Sigmoid colon (tissue), 7 donors: ENCODE measurements around the gene FBXW11. TPM values are rescaled to one million over a fixed set of nuclear protein-coding genes. Genes with fewer than 3 reads are reported as not detected.

Experiments
- DNase-seq: peaks from one replicate; pipeline ENCODE4 v3.0.0-alpha.2; 2019
- H3K27ac ChIP-seq, 4 donors: fragments of 200-600 bp; sonication (generic); one replicate each; pipeline ENCODE4 v1.5.1; 2016 to 2019; ENCODE audit warnings: mild to moderate bottlenecking in 1 of 4
- H3K27me3 ChIP-seq, 3 donors: fragments of 200-600 bp; sonication (generic); one replicate each; pipeline ENCODE4 v1.5.1; 2019; ENCODE audit warnings: mild to moderate bottlenecking in 1 of 3
- H3K36me3 ChIP-seq, 4 donors: fragments of 200-600 bp; sonication (generic); one replicate each; pipeline ENCODE4 v1.5.1; 2016 to 2019
- H3K4me1 ChIP-seq, 4 donors: fragments of 200-600 bp; sonication (generic); one replicate each; pipeline ENCODE4 v1.5.1; 2017 to 2019
- H3K4me3 ChIP-seq, 4 donors: fragments of 200-600 bp; sonication (generic); one replicate each; pipeline ENCODE4 v1.5.1; 2017 to 2019; ENCODE audit warnings: mild to moderate bottlenecking in 2 of 4, moderate library complexity in 1 of 4
- H3K9me3 ChIP-seq, 4 donors: fragments of 200-600 bp in 3 of 4; sonication (generic) in 3 of 4; one replicate each; pipeline versions ENCODE4 v1.5.1 to v1.6.1; 2013 to 2019
- CTCF ChIP-seq, 4 experiments: fragments of 450-650 bp in 3 of 4; fragments of 200-600 bp in 1 of 4; IDR thresholded peaks; one replicate each; pipeline ENCODE4 v1.5.1; 2016 to 2019; ENCODE audit warnings: antibody characterized with exemption in 4 of 4, mild to moderate bottlenecking in 3 of 4, moderate library complexity in 2 of 4
- EP300 ChIP-seq, 4 donors: sonication (generic); formaldehyde crosslinking; IDR thresholded peaks; one replicate each; pipeline ENCODE4 v1.6.1; 2017; ENCODE audit warnings: antibody characterized with exemption in 4 of 4
- POLR2A ChIP-seq, 2 donors: fragments of 450-650 bp; IDR thresholded peaks; one replicate each; pipeline ENCODE4 v1.6.1; 2016; ENCODE audit warnings: antibody characterized with exemption in 2 of 2, mild to moderate bottlenecking in 2 of 2, moderate library complexity in 2 of 2
- POLR2AphosphoS5 ChIP-seq, 4 donors: sonication (generic); formaldehyde crosslinking; IDR thresholded peaks; one replicate each; pipeline ENCODE4 v1.6.1; 2017; ENCODE audit warnings: antibody characterized with exemption in 4 of 4
- WGBS, 2 donors: extraction: QIAGEN DNeasy Blood & Tissue Kit; methylation state at CpG; one replicate each; pipeline ENCODE4 v1.1.7; 2013; 5-methylcytosine and 5-hydroxymethylcytosine counted together
- intact Hi-C: fragments of 100-400 bp; cut with DNase I; formaldehyde crosslinking; loops from one replicate; pipeline ENCODE4 v1.15.1; 2023
- polyA plus RNA-seq, 3 donors: library from polyadenylated mRNA; stranded (reverse); fragments of 200-250 nt; gene quantifications; one replicate each; pipeline ENCODE4 v1.2.3, GENCODE V29; 2013
- total RNA-seq, 4 donors: library from RNA; depleted of rRNA; stranded (reverse); fragments of >200 nt; gene quantifications; one replicate each; pipeline ENCODE4 v1.1.0, GENCODE V29; 2016
- donor health status: healthy with polysubstance abuse.
- donor health status: Bipolar disorder and iron deficiency.
- donor health status: healthy.

FBXW11 gene
- total and polyA plus RNA-seq, 7 donors = 14.4 to 67.1 (median 42.9) TPM

DNA sequence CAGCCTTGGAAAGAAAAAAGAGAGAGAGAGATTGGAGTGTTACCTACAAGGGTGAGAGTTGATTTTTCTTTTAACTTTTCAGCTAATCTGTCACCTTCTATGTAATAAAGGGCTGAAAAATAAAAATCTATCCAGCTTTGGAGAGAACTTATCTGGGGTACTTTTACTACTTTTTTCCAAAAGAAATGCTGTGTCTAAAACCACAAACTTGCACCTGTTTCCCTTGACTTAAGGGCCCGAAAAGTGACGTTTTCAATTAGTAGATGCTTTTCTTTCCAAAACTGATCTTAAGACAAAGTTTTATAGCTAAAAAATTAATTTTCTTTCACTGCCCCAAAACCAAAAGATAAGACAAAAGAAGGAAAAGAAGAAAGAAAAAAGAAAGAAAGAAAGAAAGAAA, 172.0 kb downstream of the FBXW11 start:
- 78 to 91% methylated on average over 2 of the region's 2 CpGs for WGBS, 2 donors
- intact Hi-C loops = no loop called here
- no peak overlapping the region for H3K4me3 ChIP-seq
- H3K27me3 ChIP-seq = no peaks in the 10 kb centered on the region
- TF ChIP-seq EP300 (IDR thresholded peaks at IDR 0.05) (no peak), CTCF (IDR thresholded peaks at IDR 0.05) (no peak), POLR2AphosphoS5 (IDR thresholded peaks at IDR 0.05) (no peak), POLR2A (IDR thresholded peaks at IDR 0.05) (no peak)
- H3K4me1 ChIP-seq = no peaks in the 10 kb centered on the region
- no peak for DNase-seq
- H3K9me3 ChIP-seq = peaks cover 0 to 4% (median 0%) of the 10 kb centered on the region in 4 donors
- H3K36me3 ChIP-seq = no peaks in the 10 kb centered on the region
- no peak overlapping the region for H3K27ac ChIP-seq

GRCh38 chr5:171832775-171833174, 173.7 kb downstream of the FBXW11 start:
- 83 to 90% methylated on average over 2 of the region's 2 CpGs for WGBS, 2 donors
- TF ChIP-seq POLR2A (IDR thresholded peaks at IDR 0.05) (no peak), POLR2AphosphoS5 (IDR thresholded peaks at IDR 0.05) (no peak), CTCF (IDR thresholded peaks at IDR 0.05) (no peak), EP300 (IDR thresholded peaks at IDR 0.05) (no peak)
- intact Hi-C loops = no loop called here
- Histone ChIP-seq H3K4me1 (no peaks in the 10 kb centered on the region), H3K9me3 (peaks cover 0 to 4% (median 0%) of the 10 kb centered on the region in 4 donors), H3K27me3 (no peaks in the 10 kb centered on the region), H3K4me3 (no peak overlapping the region), H3K27ac (no peak overlapping the region), H3K36me3 (no peaks in the 10 kb centered on the region)
- no peak for DNase-seq

DNA sequence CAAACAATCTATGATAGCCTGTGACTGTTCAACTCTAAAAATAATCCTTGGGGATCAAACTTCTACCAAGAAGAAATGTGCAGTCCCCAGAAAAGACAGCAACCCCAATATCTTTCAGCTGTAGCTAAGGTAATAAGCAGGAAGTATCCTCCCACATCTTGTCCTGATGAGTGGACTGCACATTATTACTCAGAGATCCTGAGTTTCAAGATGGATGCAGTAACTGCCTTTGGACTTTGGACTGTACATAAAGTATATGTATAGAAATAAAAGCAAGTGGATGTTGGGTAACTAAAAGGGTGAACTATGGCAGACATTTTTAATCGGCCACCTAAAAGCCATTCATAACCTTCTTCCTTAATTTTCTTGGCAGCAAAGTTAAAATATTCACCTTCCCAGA, 175.8 kb downstream of the FBXW11 start:
- intact Hi-C loops = no loop called here
- TF ChIP-seq POLR2A (IDR thresholded peaks at IDR 0.05) = no peak
- TF ChIP-seq POLR2AphosphoS5 (IDR thresholded peaks at IDR 0.05) = no peak
- no peak for TF ChIP-seq EP300 (IDR thresholded peaks at IDR 0.05)
- TF ChIP-seq CTCF (IDR thresholded peaks at IDR 0.05) = no peak

DNA sequence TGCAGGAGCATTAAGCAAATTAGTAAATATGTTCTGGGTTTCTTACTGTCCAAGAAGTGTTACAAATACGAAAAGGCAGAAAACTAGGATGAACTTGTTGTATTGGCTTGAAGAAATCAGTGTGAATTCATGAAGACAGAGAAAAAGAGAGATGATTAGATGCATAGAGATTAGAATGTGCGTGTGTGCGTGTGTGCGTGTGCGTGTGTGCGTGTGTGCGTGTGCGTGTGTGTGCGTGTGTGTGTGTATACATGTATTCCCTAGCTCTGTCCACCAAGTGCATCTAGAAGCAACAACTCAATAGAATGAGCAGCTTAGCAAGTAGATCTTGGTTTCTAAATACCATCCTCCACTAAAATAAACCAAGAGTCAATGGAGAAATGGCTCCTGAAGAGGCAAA, 179.3 kb downstream of the FBXW11 start:
- intact Hi-C loops = no loop called here
- Histone ChIP-seq H3K9me3 (no peaks in the 10 kb centered on the region), H3K36me3 (no peaks in the 10 kb centered on the region), H3K4me3 (no peak overlapping the region), H3K4me1 (no peaks in the 10 kb centered on the region), H3K27ac (no peak overlapping the region), H3K27me3 (no peaks in the 10 kb centered on the region)
- TF ChIP-seq CTCF (IDR thresholded peaks at IDR 0.05) = no peak
- no peak for TF ChIP-seq EP300 (IDR thresholded peaks at IDR 0.05)
- no peak for TF ChIP-seq POLR2AphosphoS5 (IDR thresholded peaks at IDR 0.05)
- TF ChIP-seq POLR2A (IDR thresholded peaks at IDR 0.05) = no peak
- DNase-seq = no peak
- 96 to 98% methylated on average over 9 of the region's 9 CpGs for WGBS, 2 donors

More for the DNA sequence above, 175.8 kb downstream of the FBXW11 start:
- no peak for DNase-seq
- no peaks in the 10 kb centered on the region for H3K27me3 ChIP-seq
- WGBS, 2 donors = 28 to 80% methylated on average over 1 of the region's 1 CpG
- no peaks in the 10 kb centered on the region for H3K4me1 ChIP-seq
- H3K36me3 ChIP-seq = no peaks in the 10 kb centered on the region
- H3K9me3 ChIP-seq = peaks cover 0 to 4% (median 0%) of the 10 kb centered on the region in 4 donors
- no peak overlapping the region for H3K27ac ChIP-seq
- H3K4me3 ChIP-seq = no peak overlapping the region

GRCh38 chr5:171826132-171826531, 180.3 kb downstream of the FBXW11 start:
- H3K36me3 ChIP-seq = no peaks in the 10 kb centered on the region
- no peaks in the 10 kb centered on the region for H3K9me3 ChIP-seq
- H3K27ac ChIP-seq = no peak overlapping the region
- no peak for TF ChIP-seq POLR2AphosphoS5 (IDR thresholded peaks at IDR 0.05)
- no peak for TF ChIP-seq EP300 (IDR thresholded peaks at IDR 0.05)
- TF ChIP-seq POLR2A (IDR thresholded peaks at IDR 0.05) = no peak
- no peak for TF ChIP-seq CTCF (IDR thresholded peaks at IDR 0.05)
- intact Hi-C loops = no loop called here
- no peak overlapping the region for H3K4me3 ChIP-seq
- no peaks in the 10 kb centered on the region for H3K27me3 ChIP-seq
- DNase-seq = no peak
- no peaks in the 10 kb centered on the region for H3K4me1 ChIP-seq
- 81 to 85% methylated on average over 5 of the region's 5 CpGs for WGBS, 2 donors
